ENCODE measurements around the gene BACE1.

The BACE1 gene

GRCh38 chr11:117315285-117316196 is 515 bp downstream of the BACE1 start:
- no peak for TF ChIP-seq CTCF (IDR thresholded peaks at IDR 0.05)

DNA sequence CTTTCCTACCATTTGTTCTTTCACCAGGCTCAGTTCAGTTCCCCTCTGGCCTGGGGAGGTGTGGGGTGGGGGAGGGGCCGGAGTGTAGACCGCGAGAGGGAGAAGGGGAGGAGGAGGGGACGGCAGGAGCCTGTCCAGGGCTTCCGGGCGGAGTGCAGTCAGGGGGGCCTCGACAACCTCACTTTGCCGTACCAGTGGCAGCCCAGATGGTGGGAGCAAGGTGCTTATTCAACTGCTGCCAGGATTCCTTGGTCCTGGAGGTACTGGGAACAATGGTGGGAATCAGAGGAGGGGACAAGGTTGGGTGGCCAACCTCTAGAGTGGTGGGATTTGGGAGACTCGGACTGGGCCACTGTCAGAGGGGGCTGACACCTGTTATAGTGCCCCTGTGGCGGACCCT is 1.2 kb downstream of the BACE1 start:
- TF ChIP-seq CTCF (IDR thresholded peaks at IDR 0.05) = no peak

DNA sequence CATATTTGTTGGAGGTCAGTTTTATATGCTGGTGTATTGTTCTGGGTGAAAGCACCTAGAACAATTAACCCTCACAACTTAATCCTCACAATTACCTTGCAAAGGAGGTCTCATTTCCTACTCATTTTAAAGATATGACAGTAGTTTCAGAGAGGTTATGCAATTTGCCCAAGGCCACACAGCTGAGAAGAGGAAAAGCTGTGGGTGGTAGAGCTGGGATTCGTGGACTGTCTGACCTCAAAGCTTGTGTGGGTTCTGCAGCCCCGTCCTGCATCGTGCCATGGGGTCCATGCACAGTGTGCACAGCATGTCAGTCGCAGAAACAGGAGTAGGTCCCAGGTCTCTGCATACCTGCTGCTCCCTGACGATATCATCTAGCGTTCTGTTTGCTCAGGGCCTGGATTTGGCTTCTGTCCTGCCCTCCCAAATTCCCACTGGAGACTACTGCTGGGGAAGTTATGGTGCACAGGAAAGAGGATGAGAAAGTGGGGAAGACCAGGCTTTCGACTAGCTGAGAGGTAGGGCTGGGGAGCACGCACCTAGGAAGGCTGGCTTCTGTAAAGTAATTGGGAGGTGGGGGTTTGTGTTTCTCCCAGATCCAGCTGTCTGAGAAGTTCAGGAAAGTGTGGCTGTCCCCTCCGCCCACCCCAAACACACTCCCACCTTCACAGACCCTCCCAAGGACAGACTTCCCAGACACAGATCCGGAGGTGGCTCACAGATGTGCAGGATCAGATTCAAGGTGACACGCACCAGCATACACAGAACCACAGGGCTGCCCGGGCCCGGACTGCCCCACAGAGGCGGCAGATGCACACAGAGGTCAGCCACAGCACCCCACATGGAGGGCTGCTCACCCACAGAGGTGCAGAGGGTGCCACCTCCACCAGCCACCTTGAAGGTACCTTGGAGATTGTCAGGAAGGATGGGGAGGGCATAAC is 2.0 kb downstream of the BACE1 start:
- TF ChIP-seq CTCF (IDR thresholded peaks at IDR 0.05) = no peak

GRCh38 chr11:117313091-117313490 is 3.0 kb downstream of the BACE1 start:
- no peak for TF ChIP-seq CTCF (IDR thresholded peaks at IDR 0.05)

- no peak for TF ChIP-seq CTCF (IDR thresholded peaks at IDR 0.05)
Measured at GRCh38 chr11:117309310-117309709, 6.7 kb downstream of the BACE1 start.

DNA sequence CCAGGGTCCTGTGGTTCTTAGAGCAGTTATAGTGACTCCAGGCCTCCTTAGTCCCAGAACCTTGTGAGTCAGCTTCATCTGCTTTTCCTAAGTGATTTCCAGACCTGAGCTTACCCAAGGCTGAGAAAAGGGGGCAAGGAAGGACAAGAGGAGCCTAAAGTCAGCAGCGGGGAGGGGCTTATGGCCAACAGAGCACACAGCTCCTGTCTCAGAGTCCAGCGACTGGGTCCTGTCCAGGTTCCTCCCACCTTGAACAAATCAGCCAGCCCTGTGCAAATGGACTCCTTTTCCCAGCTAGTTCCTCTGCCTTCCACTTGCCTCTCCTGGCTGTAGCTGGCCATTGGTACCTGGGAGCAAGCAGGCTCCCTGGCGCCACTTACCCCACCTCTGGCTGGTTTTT is 10.9 kb downstream of the BACE1 start:
- no peak for TF ChIP-seq CTCF (IDR thresholded peaks at IDR 0.05)

- TF ChIP-seq CTCF (IDR thresholded peaks at IDR 0.05) = no peak
Measured at GRCh38 chr11:117303646-117304315, 12.3 kb downstream of the BACE1 start.
